ENCODE data around the gene CACNB4.

GRCh38 chr2:151907286-151908203 lies 191.3 kb downstream of the CACNB4 start:
- TF ChIP-seq SUPT20H (IDR thresholded peaks at IDR 0.05; ENCODE audit: borderline replicate concordance, control insufficient read depth, low read depth, low read length) (no peak), FOXM1 (IDR thresholded peaks at IDR 0.05; ENCODE audit: low read depth, low read length) (no peak), JUNB (IDR thresholded peaks at IDR 0.05) (no peak), CUX1 (IDR thresholded peaks at IDR 0.05; ENCODE audit: insufficient replicate concordance, low read depth, low read length) (no peak), CHD4 (IDR thresholded peaks at IDR 0.05) (no peak), CHD2 (IDR thresholded peaks at IDR 0.05; ENCODE audit: borderline replicate concordance, low read depth, low read length) (no peak), SIN3A (IDR thresholded peaks at IDR 0.05; ENCODE audit: low read depth, low read length) (no peak), ZNF687 (IDR thresholded peaks at IDR 0.05) (no peak), ASH2L (IDR thresholded peaks at IDR 0.05; ENCODE audit: borderline replicate concordance, low read depth) (no peak), SMAD1 (IDR thresholded peaks at IDR 0.05; ENCODE audit: low read depth, partially characterized antibody) (no peak), POLR2AphosphoS5 (IDR thresholded peaks at IDR 0.05; ENCODE audit: low read length) (no peak), RELA (IDR thresholded peaks at IDR 0.05; ENCODE audit: borderline replicate concordance, partially characterized antibody) (no peak)
- TF ChIP-seq, protein P1, sequence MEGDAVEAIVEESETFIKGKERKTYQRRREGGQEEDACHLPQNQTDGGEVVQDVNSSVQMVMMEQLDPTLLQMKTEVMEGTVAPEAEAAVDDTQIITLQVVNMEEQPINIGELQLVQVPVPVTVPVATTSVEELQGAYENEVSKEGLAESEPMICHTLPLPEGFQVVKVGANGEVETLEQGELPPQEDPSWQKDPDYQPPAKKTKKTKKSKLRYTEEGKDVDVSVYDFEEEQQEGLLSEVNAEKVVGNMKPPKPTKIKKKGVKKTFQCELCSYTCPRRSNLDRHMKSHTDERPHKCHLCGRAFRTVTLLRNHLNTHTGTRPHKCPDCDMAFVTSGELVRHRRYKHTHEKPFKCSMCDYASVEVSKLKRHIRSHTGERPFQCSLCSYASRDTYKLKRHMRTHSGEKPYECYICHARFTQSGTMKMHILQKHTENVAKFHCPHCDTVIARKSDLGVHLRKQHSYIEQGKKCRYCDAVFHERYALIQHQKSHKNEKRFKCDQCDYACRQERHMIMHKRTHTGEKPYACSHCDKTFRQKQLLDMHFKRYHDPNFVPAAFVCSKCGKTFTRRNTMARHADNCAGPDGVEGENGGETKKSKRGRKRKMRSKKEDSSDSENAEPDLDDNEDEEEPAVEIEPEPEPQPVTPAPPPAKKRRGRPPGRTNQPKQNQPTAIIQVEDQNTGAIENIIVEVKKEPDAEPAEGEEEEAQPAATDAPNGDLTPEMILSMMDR (IDR thresholded peaks at IDR 0.05 in 2 of 3, conservative IDR thresholded peaks at IDR 0.05 in 1 of 3; ENCODE audit: control insufficient read depth in 2 of 3, extremely low read depth in 1 of 3, insufficient read depth in 1 of 3, low read depth in 3 of 3, low read length in 3 of 3): no peak
- TF ChIP-seq, protein P2, sequence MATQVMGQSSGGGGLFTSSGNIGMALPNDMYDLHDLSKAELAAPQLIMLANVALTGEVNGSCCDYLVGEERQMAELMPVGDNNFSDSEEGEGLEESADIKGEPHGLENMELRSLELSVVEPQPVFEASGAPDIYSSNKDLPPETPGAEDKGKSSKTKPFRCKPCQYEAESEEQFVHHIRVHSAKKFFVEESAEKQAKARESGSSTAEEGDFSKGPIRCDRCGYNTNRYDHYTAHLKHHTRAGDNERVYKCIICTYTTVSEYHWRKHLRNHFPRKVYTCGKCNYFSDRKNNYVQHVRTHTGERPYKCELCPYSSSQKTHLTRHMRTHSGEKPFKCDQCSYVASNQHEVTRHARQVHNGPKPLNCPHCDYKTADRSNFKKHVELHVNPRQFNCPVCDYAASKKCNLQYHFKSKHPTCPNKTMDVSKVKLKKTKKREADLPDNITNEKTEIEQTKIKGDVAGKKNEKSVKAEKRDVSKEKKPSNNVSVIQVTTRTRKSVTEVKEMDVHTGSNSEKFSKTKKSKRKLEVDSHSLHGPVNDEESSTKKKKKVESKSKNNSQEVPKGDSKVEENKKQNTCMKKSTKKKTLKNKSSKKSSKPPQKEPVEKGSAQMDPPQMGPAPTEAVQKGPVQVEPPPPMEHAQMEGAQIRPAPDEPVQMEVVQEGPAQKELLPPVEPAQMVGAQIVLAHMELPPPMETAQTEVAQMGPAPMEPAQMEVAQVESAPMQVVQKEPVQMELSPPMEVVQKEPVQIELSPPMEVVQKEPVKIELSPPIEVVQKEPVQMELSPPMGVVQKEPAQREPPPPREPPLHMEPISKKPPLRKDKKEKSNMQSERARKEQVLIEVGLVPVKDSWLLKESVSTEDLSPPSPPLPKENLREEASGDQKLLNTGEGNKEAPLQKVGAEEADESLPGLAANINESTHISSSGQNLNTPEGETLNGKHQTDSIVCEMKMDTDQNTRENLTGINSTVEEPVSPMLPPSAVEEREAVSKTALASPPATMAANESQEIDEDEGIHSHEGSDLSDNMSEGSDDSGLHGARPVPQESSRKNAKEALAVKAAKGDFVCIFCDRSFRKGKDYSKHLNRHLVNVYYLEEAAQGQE (IDR thresholded peaks at IDR 0.05; ENCODE audit: low read depth, low read length): no peak
